ENCODE results near the gene CMTM7.

GRCh38 chr3:32392536-32393302 lies 1.1 kb downstream of the CMTM7 start:
- TF ChIP-seq, protein P1, sequence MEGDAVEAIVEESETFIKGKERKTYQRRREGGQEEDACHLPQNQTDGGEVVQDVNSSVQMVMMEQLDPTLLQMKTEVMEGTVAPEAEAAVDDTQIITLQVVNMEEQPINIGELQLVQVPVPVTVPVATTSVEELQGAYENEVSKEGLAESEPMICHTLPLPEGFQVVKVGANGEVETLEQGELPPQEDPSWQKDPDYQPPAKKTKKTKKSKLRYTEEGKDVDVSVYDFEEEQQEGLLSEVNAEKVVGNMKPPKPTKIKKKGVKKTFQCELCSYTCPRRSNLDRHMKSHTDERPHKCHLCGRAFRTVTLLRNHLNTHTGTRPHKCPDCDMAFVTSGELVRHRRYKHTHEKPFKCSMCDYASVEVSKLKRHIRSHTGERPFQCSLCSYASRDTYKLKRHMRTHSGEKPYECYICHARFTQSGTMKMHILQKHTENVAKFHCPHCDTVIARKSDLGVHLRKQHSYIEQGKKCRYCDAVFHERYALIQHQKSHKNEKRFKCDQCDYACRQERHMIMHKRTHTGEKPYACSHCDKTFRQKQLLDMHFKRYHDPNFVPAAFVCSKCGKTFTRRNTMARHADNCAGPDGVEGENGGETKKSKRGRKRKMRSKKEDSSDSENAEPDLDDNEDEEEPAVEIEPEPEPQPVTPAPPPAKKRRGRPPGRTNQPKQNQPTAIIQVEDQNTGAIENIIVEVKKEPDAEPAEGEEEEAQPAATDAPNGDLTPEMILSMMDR (conservative IDR thresholded peaks at IDR 0.05; ENCODE audit: low read depth in 2 of 2): no peak
- no peak for TF ChIP-seq EZH2phosphoT487 (IDR thresholded peaks at IDR 0.05; ENCODE audit: unreplicated experiment)
- no peak for TF ChIP-seq POLR2AphosphoS5 (IDR thresholded peaks at IDR 0.05; ENCODE audit: low read depth)
- TF ChIP-seq, protein P2, sequence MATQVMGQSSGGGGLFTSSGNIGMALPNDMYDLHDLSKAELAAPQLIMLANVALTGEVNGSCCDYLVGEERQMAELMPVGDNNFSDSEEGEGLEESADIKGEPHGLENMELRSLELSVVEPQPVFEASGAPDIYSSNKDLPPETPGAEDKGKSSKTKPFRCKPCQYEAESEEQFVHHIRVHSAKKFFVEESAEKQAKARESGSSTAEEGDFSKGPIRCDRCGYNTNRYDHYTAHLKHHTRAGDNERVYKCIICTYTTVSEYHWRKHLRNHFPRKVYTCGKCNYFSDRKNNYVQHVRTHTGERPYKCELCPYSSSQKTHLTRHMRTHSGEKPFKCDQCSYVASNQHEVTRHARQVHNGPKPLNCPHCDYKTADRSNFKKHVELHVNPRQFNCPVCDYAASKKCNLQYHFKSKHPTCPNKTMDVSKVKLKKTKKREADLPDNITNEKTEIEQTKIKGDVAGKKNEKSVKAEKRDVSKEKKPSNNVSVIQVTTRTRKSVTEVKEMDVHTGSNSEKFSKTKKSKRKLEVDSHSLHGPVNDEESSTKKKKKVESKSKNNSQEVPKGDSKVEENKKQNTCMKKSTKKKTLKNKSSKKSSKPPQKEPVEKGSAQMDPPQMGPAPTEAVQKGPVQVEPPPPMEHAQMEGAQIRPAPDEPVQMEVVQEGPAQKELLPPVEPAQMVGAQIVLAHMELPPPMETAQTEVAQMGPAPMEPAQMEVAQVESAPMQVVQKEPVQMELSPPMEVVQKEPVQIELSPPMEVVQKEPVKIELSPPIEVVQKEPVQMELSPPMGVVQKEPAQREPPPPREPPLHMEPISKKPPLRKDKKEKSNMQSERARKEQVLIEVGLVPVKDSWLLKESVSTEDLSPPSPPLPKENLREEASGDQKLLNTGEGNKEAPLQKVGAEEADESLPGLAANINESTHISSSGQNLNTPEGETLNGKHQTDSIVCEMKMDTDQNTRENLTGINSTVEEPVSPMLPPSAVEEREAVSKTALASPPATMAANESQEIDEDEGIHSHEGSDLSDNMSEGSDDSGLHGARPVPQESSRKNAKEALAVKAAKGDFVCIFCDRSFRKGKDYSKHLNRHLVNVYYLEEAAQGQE (IDR thresholded peaks at IDR 0.05; ENCODE audit: unreplicated experiment): no peak
